ENCODE measurements around the gene GMPR2. TPM values are rescaled to one million over a fixed set of nuclear protein-coding genes. Genes with fewer than 3 reads are reported as not detected.
A peak's percentile ranks its signal among the peaks of the same experiment; 100 is the strongest.

GMPR2 gene
- total and polyA plus RNA-seq, 2 experiments from 2014 or later, result 55.0 to 70.9 TPM

GRCh38 chr14:24277071-24277470, 44.3 kb downstream of the GMPR2 start:
- Histone ChIP-seq H3K9me2 (ENCODE audit: insufficient read depth) (no peaks in the 10 kb centered on the region), H3K36me3 (ENCODE audit: low read depth) (no peaks in the 10 kb centered on the region), H3K27ac (no peak overlapping the region), H2AFZ (no peak overlapping the region), H3K9me3 (ENCODE audit: low read depth) (no peaks in the 10 kb centered on the region), H3K9ac (no peak overlapping the region), H3K4me2 (ENCODE audit: unreplicated experiment) (no peak overlapping the region), H3K27me3 (replicated peaks; ENCODE audit: insufficient read depth) (no peaks in the 10 kb centered on the region), H3F3A (ENCODE audit: insufficient read depth) (no peaks in the 10 kb centered on the region), H4K20me1 (ENCODE audit: insufficient read depth) (no peaks in the 10 kb centered on the region), H3K4me1 (ENCODE audit: insufficient read depth) (peaks cover 16% of the 10 kb centered on the region; the same call in 1 of the 2 replicates), H3K79me2 (ENCODE audit: insufficient read depth) (no peaks in the 10 kb centered on the region), H3K4me3 (no peak overlapping the region)
- WGBS, 2 experiments (ENCODE audit: low coverage in 1 of 2, low lambda C conversion rate in 2 of 2, missing lambda C conversion rate in 2 of 2), result 67 to 73% methylated on average over 6 of the region's 6 CpGs
- DNase-seq, result no peak
- TF ChIP-seq EZH2phosphoT487 (IDR thresholded peaks at IDR 0.05; ENCODE audit: insufficient read depth, low read depth) (no peak), EZH2 (IDR thresholded peaks at IDR 0.05; ENCODE audit: insufficient read depth, poor library complexity, severe bottlenecking) (no peak)
- in situ Hi-C loops (cut with MboI), result no loop called here

- no peak overlapping the region for H3K4me2 ChIP-seq (ENCODE audit: unreplicated experiment)
These were observed 45.0 kb downstream of the GMPR2 start for GRCh38 chr14:24277606-24278321.

GRCh38 chr14:24278424-24278823, 45.7 kb downstream of the GMPR2 start:
- Histone ChIP-seq H3K4me3 (no peak overlapping the region), H3K9me2 (ENCODE audit: insufficient read depth) (no peaks in the 10 kb centered on the region), H3K9ac (no peak overlapping the region), H3K27ac (no peak overlapping the region), H3K4me1 (ENCODE audit: insufficient read depth) (peaks cover 16% of the 10 kb centered on the region; the same call in 1 of the 2 replicates), H3K9me3 (ENCODE audit: low read depth) (no peaks in the 10 kb centered on the region), H3K4me2 (ENCODE audit: unreplicated experiment) (no peak overlapping the region), H3K27me3 (replicated peaks; ENCODE audit: insufficient read depth) (no peaks in the 10 kb centered on the region), H3K79me2 (ENCODE audit: insufficient read depth) (no peaks in the 10 kb centered on the region), H2AFZ (no peak overlapping the region), H3F3A (ENCODE audit: insufficient read depth) (no peaks in the 10 kb centered on the region), H3K36me3 (ENCODE audit: low read depth) (no peaks in the 10 kb centered on the region), H4K20me1 (ENCODE audit: insufficient read depth) (no peaks in the 10 kb centered on the region)
- DNase-seq, result no peak
- 88 to 91% methylated on average over 5 of the region's 5 CpGs for WGBS, 2 experiments (ENCODE audit: low coverage in 1 of 2, low lambda C conversion rate in 2 of 2, missing lambda C conversion rate in 2 of 2)
- in situ Hi-C loops (cut with MboI), result no loop called here
- TF ChIP-seq EZH2 (IDR thresholded peaks at IDR 0.05; ENCODE audit: insufficient read depth, poor library complexity, severe bottlenecking), result no peak
- TF ChIP-seq EZH2phosphoT487 (IDR thresholded peaks at IDR 0.05; ENCODE audit: insufficient read depth, low read depth), result no peak

More at GRCh38 chr14:24277606-24278321, 45.0 kb downstream of the GMPR2 start:
- Histone ChIP-seq H3K27me3 (replicated peaks; ENCODE audit: insufficient read depth) (no peaks in the 10 kb centered on the region), H3K9me2 (ENCODE audit: insufficient read depth) (no peaks in the 10 kb centered on the region), H3F3A (ENCODE audit: insufficient read depth) (no peaks in the 10 kb centered on the region), H3K4me1 (ENCODE audit: insufficient read depth) (peaks cover 16% of the 10 kb centered on the region; the same call in 1 of the 2 replicates), H3K79me2 (ENCODE audit: insufficient read depth) (no peaks in the 10 kb centered on the region), H2AFZ (no peak overlapping the region), H3K4me3 (no peak overlapping the region), H3K9me3 (ENCODE audit: low read depth) (no peaks in the 10 kb centered on the region), H3K36me3 (ENCODE audit: low read depth) (no peaks in the 10 kb centered on the region), H3K9ac (no peak overlapping the region), H4K20me1 (ENCODE audit: insufficient read depth) (no peaks in the 10 kb centered on the region), H3K27ac (no peak overlapping the region)
- TF ChIP-seq EZH2phosphoT487 (IDR thresholded peaks at IDR 0.05; ENCODE audit: insufficient read depth, low read depth) (no peak), EZH2 (IDR thresholded peaks at IDR 0.05; ENCODE audit: insufficient read depth, poor library complexity, severe bottlenecking) (no peak)
- in situ Hi-C loops (cut with MboI), result no loop called here
- no peak for DNase-seq
- 54 to 59% methylated on average over 11 of the region's 11 CpGs for WGBS, 2 experiments (ENCODE audit: low coverage in 1 of 2, low lambda C conversion rate in 2 of 2, missing lambda C conversion rate in 2 of 2)

GRCh38 chr14:24279301-24280186, 46.8 kb downstream of the GMPR2 start:
- DNase-seq, result peak; percentile 51
- 58 to 60% methylated on average over 11 of the region's 11 CpGs for WGBS, 2 experiments (ENCODE audit: low coverage in 1 of 2, low lambda C conversion rate in 2 of 2, missing lambda C conversion rate in 2 of 2)
- Histone ChIP-seq H3K4me2 (ENCODE audit: unreplicated experiment) (no peak overlapping the region), H3F3A (ENCODE audit: insufficient read depth) (no peaks in the 10 kb centered on the region), H3K27ac (no peak overlapping the region), H3K9me2 (ENCODE audit: insufficient read depth) (no peaks in the 10 kb centered on the region), H4K20me1 (ENCODE audit: insufficient read depth) (no peaks in the 10 kb centered on the region), H3K79me2 (ENCODE audit: insufficient read depth) (no peaks in the 10 kb centered on the region), H3K4me3 (no peak overlapping the region), H3K9me3 (ENCODE audit: low read depth) (no peaks in the 10 kb centered on the region), H2AFZ (0 out of 2 replicates have a peak overlapping the region, but pooled peaks have one; percentile 9), H3K27me3 (replicated peaks; ENCODE audit: insufficient read depth) (no peaks in the 10 kb centered on the region), H3K9ac (no peak overlapping the region), H3K4me1 (ENCODE audit: insufficient read depth) (peaks cover 16% of the 10 kb centered on the region; the same call in 1 of the 2 replicates), H3K36me3 (ENCODE audit: low read depth) (no peaks in the 10 kb centered on the region)
- TF ChIP-seq EZH2 (IDR thresholded peaks at IDR 0.05; ENCODE audit: insufficient read depth, poor library complexity, severe bottlenecking), result no peak
- no peak for TF ChIP-seq EZH2phosphoT487 (IDR thresholded peaks at IDR 0.05; ENCODE audit: insufficient read depth, low read depth)
- in situ Hi-C loops (cut with MboI), result no loop called here
